Neural cell (in vitro differentiated cells): ENCODE results near the gene OR9A4. TPM values are rescaled to one million over a fixed set of nuclear protein-coding genes. Genes with fewer than 3 reads are reported as not detected.

Source experiments
- H2AFZ ChIP-seq: fragments of 200-600, 300-800 bp; sonication (generic), shearing (Covaris generic); 2 replicates; pipeline ENCODE4 v1.6.0; 2014; ENCODE audit warnings: low read depth, mild to moderate bottlenecking, antibody characterized with exemption, low read length, moderate library complexity
- H3F3A ChIP-seq: fragments of 200-600 bp; shearing (Covaris generic); 2 replicates; pipeline ENCODE4 v1.6.1; 2016; ENCODE audit warnings: mild to moderate bottlenecking, moderate library complexity, mixed read lengths, antibody characterized with exemption, low read length; ENCODE audit not compliant: insufficient read depth, poor library complexity, severe bottlenecking
- H3K27ac ChIP-seq: fragments of 200-600, 300-800 bp; sonication (generic), shearing (Covaris generic); 2 replicates; pipeline ENCODE4 v1.5.1; 2014; ENCODE audit warnings: mild to moderate bottlenecking, low read length, moderate library complexity
- H3K27me3 ChIP-seq: fragments of 300-800, 200-600 bp; sonication (generic), shearing (Covaris generic); 2 replicates; pipeline ENCODE4 v1.6.0; 2014; ENCODE audit warnings: mild to moderate bottlenecking, low read depth, low read length, moderate library complexity; ENCODE audit not compliant: insufficient read depth
- H3K36me3 ChIP-seq: fragments of 300-800, 200-600 bp; sonication (generic), shearing (Covaris generic); 2 replicates; pipeline ENCODE4 v1.5.1; 2014; ENCODE audit warnings: mild to moderate bottlenecking, antibody characterized with exemption, low read length, moderate library complexity; ENCODE audit not compliant: insufficient read depth
- H3K4me2 ChIP-seq: fragments of 300-800, 200-600 bp; sonication (generic), shearing (Covaris generic); 2 replicates; pipeline ENCODE4 v1.6.0; 2014; ENCODE audit warnings: mild to moderate bottlenecking, low read length
- H3K4me3 ChIP-seq: fragments of 300-800, 200-600 bp; sonication (generic), shearing (Covaris generic); 2 replicates; pipeline ENCODE4 v1.5.1; 2014; ENCODE audit warnings: mild to moderate bottlenecking, low read length, moderate library complexity
- H3K79me2 ChIP-seq: fragments of 200-600 bp; shearing (Covaris generic); replicated peaks from 2 replicates; pipeline ENCODE4 v1.6.0; 2014; ENCODE audit warnings: mild to moderate bottlenecking, low read length, moderate library complexity; ENCODE audit not compliant: insufficient read depth
- H3K9ac ChIP-seq: fragments of 300-800, 200-600 bp; sonication (generic), shearing (Covaris generic); 2 replicates; pipeline ENCODE4 v1.6.1; 2016; ENCODE audit warnings: mild to moderate bottlenecking, low read length, mixed read lengths
- H3K9me2 ChIP-seq: fragments of 200-600 bp; shearing (Covaris generic); 2 replicates; pipeline ENCODE4 v1.6.1; 2016; ENCODE audit warnings: mild to moderate bottlenecking, low read length, mixed read lengths; ENCODE audit not compliant: insufficient read depth
- H3K9me3 ChIP-seq: fragments of 200-600, 300-800 bp; sonication (generic), shearing (Covaris generic); 2 replicates; pipeline ENCODE4 v1.6.1; 2016; ENCODE audit warnings: mild to moderate bottlenecking, mixed run types, low read length, moderate library complexity, mixed read lengths
- H4K20me1 ChIP-seq: fragments of 200-600 bp; shearing (Covaris generic); 2 replicates; pipeline ENCODE4 v1.6.1; 2016; ENCODE audit warnings: mild to moderate bottlenecking, mixed run types; ENCODE audit not compliant: insufficient read depth
- CTCF ChIP-seq: fragments of 450-650 bp; IDR thresholded peaks from 2 replicates; pipeline ENCODE4 v1.5.1; 2014; ENCODE audit warnings: antibody characterized with exemption, mild to moderate bottlenecking, moderate library complexity; ENCODE audit not compliant: poor library complexity, severe bottlenecking
- EP300 ChIP-seq: fragments of 450-650 bp; conservative IDR thresholded peaks from 2 replicates; pipeline ENCODE4 v1.6.1; 2014; ENCODE audit warnings: antibody characterized with exemption, mild to moderate bottlenecking, moderate library complexity; ENCODE audit not compliant: poor library complexity, severe bottlenecking
- EZH2 ChIP-seq: fragments of 200-600, 300-800 bp; shearing (Covaris generic), sonication (generic); IDR thresholded peaks from 2 replicates; pipeline ENCODE4 v1.6.1; 2014; ENCODE audit warnings: antibody characterized with exemption, low read length, borderline replicate concordance, mild to moderate bottlenecking; ENCODE audit not compliant: insufficient read depth, poor library complexity, severe bottlenecking
- MXI1 ChIP-seq: fragments of 450-650 bp; conservative IDR thresholded peaks from 2 replicates; pipeline ENCODE4 v1.6.1; 2014; ENCODE audit warnings: antibody characterized with exemption, mild to moderate bottlenecking; ENCODE audit not compliant: poor library complexity, severe bottlenecking
- POLR2AphosphoS5 ChIP-seq: IDR thresholded peaks from 2 replicates; pipeline ENCODE4 v1.6.1; 2012
- RAD21 ChIP-seq: fragments of 450-650 bp; conservative IDR thresholded peaks from 2 replicates; pipeline ENCODE4 v1.6.1; 2014; ENCODE audit warnings: antibody characterized with exemption, mild to moderate bottlenecking, moderate library complexity
- REST ChIP-seq: IDR thresholded peaks from 2 replicates; pipeline ENCODE4 v1.6.1; 2012; ENCODE audit warnings: borderline replicate concordance
- SMC3 ChIP-seq: fragments of 450-650 bp; conservative IDR thresholded peaks from 2 replicates; pipeline ENCODE4 v1.6.1; 2014; ENCODE audit warnings: antibody characterized with exemption, mild to moderate bottlenecking, moderate library complexity; ENCODE audit not compliant: poor library complexity
- TAF1 ChIP-seq: IDR thresholded peaks from 2 replicates; pipeline ENCODE4 v1.6.1; 2012; ENCODE audit warnings: low read depth
- polyA plus RNA-seq: library from polyadenylated mRNA; depleted of rRNA; stranded (reverse); fragments of >200 nt; gene quantifications from 2 replicates; pipeline ENCODE4 v1.2.3, GENCODE V29; 2014

The OR9A4 gene
- polyA plus RNA-seq, 1 donor from 2014 or later, result not detected

GRCh38 chr7:141928845-141929195 lies 12.6 kb downstream of the OR9A4 start:
- Histone ChIP-seq H3K27me3 (no peaks in the 10 kb centered on the region), H3K36me3 (no peaks in the 10 kb centered on the region), H3K27ac (no peak overlapping the region), H2AFZ (no peak overlapping the region), H3K79me2 (no peaks in the 10 kb centered on the region), H3K9me3 (no peaks in the 10 kb centered on the region), H3K4me3 (no peak overlapping the region), H3K4me2 (no peak overlapping the region), H3F3A (no peaks in the 10 kb centered on the region), H3K9me2 (no peaks in the 10 kb centered on the region), H4K20me1 (no peaks in the 10 kb centered on the region), H3K9ac (no peak overlapping the region)
- TF ChIP-seq RAD21, result no peak
- TF ChIP-seq POLR2AphosphoS5, result no peak
- TF ChIP-seq CTCF, result no peak
- no peak for TF ChIP-seq MXI1
- TF ChIP-seq SMC3, result no peak
- no peak for TF ChIP-seq REST
- no peak for TF ChIP-seq EZH2
- no peak for TF ChIP-seq EP300
- no peak for TF ChIP-seq TAF1

- H3K4me2 ChIP-seq, result no peak overlapping the region
- no peaks in the 10 kb centered on the region for H3F3A ChIP-seq
- H3K36me3 ChIP-seq, result no peaks in the 10 kb centered on the region
- no peak overlapping the region for H2AFZ ChIP-seq
- H3K4me3 ChIP-seq, result no peak overlapping the region
- TF ChIP-seq MXI1 (no peak), SMC3 (no peak), EZH2 (no peak), TAF1 (no peak), CTCF (no peak), EP300 (no peak), REST (no peak), RAD21 (no peak), POLR2AphosphoS5 (no peak)
- H3K9me3 ChIP-seq, result no peaks in the 10 kb centered on the region
- H3K9ac ChIP-seq, result no peak overlapping the region
- H4K20me1 ChIP-seq, result no peaks in the 10 kb centered on the region
- no peaks in the 10 kb centered on the region for H3K27me3 ChIP-seq
- H3K79me2 ChIP-seq, result no peaks in the 10 kb centered on the region
- no peak overlapping the region for H3K27ac ChIP-seq
- no peaks in the 10 kb centered on the region for H3K9me2 ChIP-seq
These were observed 14.0 kb downstream of the OR9A4 start for GRCh38 chr7:141930211-141930610.
